ENCODE data around the gene LRRC49.
"Not testable (repeated sequence)": the region's sequence is repeated elsewhere in the genome, so short reads cannot be mapped to it uniquely, and the experiment has no call there.

LRRC49 gene

GRCh38 chr15:70867911-70868467, 24.6 kb upstream of the LRRC49 start:
- DNase-seq: no peak

- no peak for DNase-seq
These were observed 23.3 kb upstream of the LRRC49 start for GRCh38 chr15:70869346-70869745.

GRCh38 chr15:70870051-70870450, 22.6 kb upstream of the LRRC49 start:
- DNase-seq: no peak

GRCh38 chr15:70871490-70871889, 21.1 kb upstream of the LRRC49 start:
- not testable (repeated sequence) for DNase-seq

DNA sequence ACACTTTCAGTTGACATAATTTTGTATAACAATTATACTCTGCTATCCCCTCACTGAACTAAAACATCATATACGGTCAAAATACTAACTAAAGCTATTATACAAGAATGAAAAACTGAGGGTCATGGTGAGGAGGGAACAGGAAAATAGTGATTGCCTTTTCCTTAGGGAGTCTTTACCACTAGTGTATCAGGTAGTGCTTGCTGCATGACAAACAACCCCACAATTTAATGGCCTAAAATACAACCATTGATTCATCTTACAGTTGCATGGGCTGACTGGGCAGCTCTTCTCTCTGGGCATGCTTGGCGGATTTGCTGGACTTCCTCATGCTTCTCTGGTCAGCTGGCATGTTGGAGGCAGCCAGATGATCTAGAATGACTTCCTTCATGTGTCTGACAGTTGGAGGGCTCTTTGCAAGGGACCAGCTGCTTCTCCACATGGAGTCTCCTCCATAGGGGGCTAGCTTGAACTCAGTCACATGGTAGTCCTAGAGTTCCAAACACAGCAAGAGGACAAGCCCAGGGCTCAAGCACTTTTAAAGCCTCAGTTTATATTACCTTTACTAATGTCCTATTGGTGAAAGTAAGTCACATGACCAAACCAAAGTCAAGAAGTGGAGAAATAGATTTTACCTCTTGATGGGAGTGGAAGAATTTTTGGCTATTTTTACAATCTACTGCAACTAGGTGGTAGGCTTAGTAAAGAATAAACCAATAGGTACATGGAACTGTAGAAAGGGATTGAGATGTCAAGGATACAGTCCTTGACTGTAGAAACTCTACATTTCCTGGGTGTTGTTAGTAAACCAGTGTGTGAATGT, 19.2 kb upstream of the LRRC49 start:
- no peak for DNase-seq

DNA sequence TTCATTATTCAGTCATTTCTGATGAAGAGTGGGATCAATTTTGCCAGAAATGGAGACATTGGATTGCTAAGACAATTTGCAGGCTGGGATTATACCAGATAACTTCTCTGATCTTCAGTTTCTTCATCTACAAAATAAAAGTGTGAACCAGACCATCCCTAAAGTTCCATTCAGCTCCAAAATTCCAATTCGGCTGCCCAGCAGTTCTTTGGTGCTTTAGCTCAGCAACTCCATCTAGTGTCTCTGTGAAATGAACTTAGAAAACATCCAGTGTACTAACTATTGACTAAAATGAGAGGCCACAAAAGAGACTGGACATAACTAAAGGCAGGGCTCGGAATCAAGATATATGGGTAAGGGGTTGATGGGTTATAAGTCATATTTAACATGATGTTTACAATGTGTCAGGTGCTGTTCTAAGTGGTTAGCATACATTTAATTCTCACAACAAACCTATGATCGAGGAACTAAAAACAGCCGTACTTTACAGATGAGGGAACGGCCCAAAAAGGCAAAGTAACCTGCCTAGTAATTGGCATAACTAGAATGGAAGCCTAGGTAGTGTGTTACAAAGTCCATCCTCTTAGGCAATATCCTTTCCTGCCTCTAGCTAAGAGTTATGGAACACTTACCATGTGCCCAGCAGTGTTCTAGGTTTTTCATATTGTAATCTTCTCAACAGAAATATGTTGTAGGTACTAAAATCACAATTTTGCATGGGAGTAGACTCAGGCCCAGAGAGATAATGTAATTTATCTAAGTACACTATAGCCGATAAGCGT, 17.4 kb upstream of the LRRC49 start:
- DNase-seq: no peak

- no peak for DNase-seq
These were observed 16.6 kb upstream of the LRRC49 start for GRCh38 chr15:70876011-70876410.

DNA sequence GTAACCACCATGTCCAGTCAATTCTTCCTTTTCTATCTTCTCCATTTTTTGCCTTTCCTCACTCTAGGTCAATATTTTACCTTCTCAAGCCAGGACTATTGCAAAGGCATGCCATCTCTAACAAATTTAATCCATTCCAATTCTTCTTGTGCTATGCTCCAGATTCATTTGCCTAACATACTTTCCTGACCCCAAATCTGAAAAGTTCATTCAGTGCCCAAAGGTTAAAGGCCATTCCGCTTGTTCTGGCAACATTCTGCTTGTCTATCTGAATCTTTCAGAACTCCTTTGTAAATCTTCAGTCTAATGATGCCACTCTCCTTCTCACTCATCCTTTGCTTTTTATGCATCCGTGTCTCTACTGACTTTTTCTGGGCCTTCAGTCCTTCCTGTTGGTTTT, 15.9 kb upstream of the LRRC49 start:
- DNase-seq: no peak

DNA sequence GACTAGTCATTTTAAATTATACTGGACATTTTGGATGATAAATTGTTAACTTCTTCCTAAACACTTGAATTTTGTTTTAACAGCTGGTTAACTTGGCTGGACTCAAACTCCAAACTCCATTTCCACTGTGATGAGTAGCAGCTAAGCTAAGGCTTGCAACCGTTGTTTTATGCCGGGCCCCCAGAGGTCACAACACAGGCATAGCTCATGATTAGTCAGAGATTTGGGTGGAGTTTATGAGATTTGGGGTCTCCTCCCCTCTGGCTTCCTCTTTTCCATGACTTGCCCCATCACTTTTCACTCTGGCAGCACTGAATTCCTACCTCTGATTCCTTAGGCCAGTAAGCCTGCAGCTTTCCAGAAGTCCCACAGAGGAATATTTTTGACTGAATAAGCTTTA, 13.2 kb upstream of the LRRC49 start:
- no peak for DNase-seq

DNA sequence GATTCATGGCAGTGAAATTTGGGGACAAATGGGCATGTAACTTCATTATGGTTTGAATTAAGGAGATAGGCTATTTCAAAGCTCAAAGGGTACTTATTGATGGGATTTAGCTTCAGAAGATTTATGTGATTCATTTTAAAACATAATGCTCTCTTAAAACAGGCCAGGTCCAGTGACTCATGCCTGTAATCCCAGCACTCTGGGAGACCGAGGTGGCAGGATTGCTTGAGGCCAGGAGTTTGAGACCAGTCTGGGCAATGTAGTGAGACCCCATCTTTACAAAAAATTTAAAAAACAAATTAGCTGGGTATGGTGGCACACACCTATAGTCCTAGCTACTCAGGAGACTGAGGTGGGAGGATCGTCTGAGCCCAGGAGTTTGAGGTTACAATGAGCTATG, 11.8 kb upstream of the LRRC49 start:
- no peak for DNase-seq

DNA sequence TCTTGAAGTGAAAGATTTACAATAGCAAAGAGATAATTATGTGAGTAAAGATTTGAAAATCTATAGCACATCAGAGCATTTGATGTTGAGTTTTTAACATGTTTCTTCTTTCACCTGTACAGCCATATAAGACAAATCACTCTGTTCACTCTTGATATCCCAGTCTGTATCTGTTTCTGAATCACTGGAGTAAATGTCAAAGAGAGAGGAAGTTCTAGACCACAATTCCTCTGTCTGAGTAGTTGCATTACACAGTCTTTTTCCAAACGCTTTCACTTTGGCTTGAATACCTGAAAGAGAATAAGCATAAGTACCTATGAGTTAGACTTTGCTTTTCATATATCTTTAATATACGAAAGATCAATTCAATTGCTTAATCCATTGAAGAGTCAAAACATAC, 10.3 kb upstream of the LRRC49 start:
- DNase-seq: no peak

GRCh38 chr15:70892912-70893560, 410 bp downstream of the LRRC49 start:
- no peak for DNase-seq

GRCh38 chr15:70902107-70902506, 9.5 kb downstream of the LRRC49 start:
- DNase-seq: no peak

DNA sequence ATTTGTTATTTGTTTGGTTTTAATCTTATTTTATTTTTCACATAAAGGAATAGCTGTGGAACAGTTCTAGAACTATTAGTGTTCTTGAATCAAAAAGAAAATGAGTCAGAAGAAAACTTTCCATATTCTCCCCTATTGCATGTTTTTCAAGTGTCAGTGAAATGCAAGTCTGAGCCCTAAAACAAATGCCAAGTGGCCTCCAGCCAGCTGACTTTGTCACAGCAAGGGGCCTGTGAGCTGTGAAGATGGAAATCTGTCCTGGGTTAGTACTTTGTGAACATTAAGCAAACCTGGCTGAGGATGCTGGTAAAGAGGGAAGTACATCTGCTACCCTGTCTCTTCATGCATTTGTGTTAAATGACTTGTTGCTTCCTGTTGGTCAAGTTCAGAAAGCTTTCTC, 14.2 kb downstream of the LRRC49 start:
- no peak for DNase-seq

DNA sequence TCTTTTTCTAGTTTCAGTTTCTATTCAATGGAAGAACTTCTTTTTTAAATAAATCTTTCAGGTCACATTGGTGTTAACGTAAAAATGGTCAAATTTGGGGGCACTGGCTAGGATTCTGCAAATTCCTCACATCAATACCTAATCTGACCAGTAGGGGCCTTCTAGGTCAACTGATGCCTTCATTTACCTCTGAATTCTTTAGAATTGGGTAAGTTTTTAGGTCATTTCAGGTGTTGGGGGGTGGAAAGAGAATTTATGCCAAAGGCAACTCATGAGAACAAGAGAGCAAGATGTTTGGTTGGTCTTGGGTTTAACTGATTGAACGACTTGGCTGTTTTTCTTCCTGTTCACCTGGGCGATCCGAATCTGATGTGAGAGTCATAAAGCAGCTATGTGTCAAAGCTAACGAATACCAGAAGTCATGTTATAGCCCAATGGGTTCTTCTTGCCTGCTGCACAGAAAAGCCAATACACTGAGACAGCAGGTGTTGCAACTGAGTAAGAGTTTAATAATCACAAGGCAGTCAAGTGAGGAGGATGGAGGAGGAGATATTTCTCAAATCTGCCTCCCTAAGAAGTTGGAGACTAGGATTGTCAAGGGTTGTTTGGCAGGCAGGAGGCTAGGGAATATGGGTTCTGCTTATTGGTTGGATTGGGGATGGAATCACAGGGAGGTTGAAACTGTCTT, 15.3 kb downstream of the LRRC49 start:
- no peak for DNase-seq

DNA sequence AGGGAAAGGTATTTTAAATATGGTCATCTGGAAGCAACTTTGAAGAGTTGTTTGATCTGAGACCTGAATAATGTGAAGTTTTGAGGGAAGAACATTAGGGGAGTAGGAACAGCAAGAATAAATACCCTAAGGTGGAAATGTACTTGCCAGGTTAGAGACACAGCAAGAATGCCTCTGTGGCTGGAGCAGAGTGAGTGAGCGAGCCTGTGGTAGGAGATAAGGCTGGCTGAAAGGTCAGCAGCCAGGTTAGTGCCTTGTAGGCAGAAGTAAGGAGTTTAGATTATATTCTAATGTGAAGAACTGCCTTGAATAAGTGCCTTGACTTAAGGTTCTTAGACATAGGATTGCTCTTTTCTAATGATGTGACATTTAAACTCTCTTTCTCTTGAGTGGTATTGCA, 18.3 kb downstream of the LRRC49 start:
- no peak for DNase-seq

DNA sequence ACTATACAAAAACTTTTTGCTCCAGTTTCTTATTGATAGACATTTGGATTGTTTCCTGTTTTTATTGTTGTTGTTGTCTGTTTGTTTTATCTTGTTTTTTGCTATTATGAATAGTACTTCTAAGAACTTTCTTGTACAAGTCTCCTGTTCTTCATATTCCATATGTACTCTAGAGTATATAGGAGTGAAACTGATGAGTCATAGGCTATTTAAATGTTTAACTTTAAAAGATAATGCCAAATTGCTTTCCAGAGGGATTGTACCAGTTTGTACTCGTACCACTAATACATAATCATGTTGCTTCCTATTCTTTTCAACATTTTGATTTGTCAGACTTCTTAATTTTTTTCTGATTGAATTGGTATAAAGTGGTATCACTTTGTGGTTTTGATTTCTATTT, 19.6 kb downstream of the LRRC49 start:
- no peak for DNase-seq

DNA sequence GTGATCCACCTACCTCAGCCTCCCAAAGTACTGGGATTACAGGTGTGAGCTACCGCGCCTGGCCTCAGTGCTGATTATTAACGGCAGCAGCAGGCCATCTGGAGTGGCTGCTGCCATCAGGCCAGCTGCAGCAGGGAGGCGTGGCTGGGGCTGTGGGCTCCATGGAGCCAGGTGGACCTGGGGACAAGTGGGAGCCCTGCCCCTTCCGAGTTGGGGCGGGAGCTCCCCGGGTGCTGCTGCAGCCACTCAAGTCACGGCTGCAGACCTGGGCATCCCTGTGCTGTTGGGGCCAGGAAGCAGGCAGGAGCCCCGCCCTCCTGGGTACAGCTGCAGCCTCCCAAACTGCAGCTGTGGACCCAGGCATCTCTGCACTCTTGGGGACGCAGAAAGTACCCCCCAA, 23.9 kb downstream of the LRRC49 start:
- DNase-seq: no peak

DNA sequence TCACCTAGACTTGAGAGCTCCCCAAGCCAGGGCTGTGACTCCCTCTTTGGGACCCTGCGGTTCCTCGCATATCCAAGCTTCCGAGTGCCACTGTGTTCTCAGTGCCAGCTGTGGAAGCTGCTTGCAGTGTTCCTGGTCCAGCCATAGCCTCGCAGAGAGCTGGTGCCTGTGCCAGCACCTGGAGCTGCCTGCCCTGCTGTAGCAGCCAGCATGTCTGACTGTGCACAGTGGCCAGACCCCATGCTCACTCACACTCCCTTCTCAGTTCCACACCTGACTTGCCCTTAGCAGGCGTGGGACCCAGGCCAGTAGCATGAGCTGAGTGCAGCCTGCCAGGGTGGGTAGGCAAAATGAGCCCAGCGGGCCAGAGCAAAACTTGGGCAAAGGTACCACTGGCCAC, 25.3 kb downstream of the LRRC49 start:
- DNase-seq: no peak

- DNase-seq: no peak
These were observed 28.5 kb downstream of the LRRC49 start for GRCh38 chr15:70920981-70921696.

DNA sequence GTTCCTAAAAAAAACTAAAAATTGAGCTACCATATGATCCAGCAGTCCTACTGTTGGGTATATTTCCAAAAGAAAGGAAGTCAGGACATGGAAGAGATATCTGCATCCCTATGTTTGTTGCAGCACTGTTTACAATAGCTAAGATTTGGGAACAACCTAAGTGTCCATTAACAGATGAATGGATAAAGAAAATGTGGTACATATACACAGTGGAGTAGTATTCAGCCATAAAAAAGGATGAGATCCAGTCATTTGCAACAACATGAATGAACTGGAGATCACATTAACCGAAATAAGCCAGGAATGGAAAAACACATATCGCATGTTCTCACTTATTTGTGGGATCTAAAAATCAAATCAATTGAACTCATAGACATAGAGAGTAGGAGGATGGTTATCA, 29.5 kb downstream of the LRRC49 start:
- DNase-seq: no peak
